ENCODE results near the gene PSMB8.

The PSMB8 gene

DNA sequence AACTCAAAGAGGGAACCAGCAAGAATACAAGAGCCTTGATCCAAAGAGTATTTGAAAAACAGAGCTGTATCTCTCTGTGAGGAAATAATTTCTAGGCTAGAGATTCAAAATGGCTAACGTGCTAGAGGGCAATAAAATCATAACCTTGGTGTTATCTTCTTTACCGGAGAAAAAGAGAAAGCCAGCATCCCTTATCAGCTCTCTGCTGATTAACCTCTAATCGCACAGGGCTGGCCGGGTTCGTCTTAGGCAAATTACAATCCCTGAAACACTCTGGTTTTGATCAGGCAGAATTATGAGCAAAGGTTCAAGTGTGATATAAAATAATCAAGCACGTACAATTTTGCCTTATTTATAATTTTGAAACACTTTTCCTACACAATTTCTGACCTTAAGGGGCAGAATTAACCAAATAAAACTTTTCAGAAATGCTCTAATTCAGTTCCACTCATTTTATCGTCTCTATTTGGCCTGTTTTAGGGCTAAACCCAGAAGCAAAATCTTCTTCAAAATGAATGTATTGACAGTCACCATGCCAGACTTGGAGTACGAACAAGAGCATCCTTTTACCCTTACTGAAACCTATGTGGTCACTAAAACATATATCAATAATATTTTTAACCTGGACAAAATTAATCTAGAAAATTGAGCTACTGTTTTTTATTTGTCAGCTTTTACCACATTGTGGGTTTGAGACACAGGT lies 23.9 kb upstream of the PSMB8 start:
- DNase-seq = peak in 1 of 2 experiments; percentile 33

DNA sequence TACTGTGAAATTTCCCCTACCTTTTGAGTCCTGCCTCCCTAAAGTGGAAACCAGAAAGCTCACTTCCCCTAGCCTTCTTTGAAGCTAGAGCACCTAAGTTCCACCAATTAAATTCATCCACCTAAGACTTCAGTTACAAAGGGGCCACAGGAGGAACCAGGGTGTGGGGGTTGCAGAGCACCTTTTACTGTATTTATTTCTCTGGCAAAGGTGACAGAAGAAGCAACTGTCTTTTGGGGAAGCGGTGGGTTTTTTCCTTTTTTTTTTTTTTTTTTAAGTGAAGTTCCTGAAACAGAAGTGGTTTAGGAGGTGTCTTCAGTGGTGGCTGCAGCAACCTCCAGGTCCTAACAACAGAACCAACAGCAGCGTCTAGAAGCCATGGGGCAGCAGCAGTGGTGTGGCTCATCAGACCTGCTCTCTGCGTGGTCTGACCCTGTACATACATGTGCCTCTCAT lies 23.2 kb upstream of the PSMB8 start:
- DNase-seq = no peak

More for the DNA sequence above, 23.9 kb upstream of the PSMB8 start:
- TF ChIP-seq POLR2A (IDR thresholded peaks at IDR 0.05; ENCODE audit: low read length) = no peak
- no peak for TF ChIP-seq GATA1 (IDR thresholded peaks at IDR 0.05; ENCODE audit: low read depth, low read length)

DNA sequence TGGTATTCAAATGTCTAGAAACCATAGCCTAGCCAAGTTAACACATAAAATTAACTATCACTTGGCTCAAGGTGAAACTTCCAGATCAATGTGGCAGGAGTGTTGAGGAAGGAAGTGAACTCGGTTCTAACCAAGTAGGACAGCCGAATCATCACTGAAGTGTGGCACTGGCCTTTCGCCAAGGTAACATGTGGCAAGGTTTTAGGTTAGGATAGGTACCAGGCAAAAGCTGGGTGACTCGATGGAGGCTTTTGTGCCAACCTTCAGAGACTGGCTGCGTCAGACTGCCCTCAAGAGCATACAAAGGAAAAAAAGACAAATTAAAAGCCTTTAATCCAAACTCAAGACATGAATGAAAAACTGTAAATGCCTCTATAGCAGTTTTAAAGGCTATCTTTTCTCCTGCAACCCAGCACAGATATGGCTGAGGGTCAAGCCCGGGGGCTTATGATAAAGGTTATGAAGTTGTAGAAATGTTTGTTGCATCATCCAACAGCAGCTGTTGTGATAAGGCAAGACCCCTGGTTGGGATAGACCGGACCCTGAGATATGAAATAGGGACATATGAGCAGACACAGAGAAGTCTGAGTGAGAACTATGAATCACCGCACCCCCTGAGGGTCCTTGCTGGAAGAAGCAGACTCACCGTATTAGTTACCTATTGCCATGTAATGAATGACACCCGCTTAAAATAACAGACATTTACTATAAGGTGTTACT lies 22.0 kb upstream of the PSMB8 start:
- no peak for DNase-seq
- TF ChIP-seq GATA1 (IDR thresholded peaks at IDR 0.05; ENCODE audit: low read depth, low read length) (no peak), POLR2A (IDR thresholded peaks at IDR 0.05; ENCODE audit: low read length) (no peak)

More for the DNA sequence above, 23.2 kb upstream of the PSMB8 start:
- no peak for TF ChIP-seq POLR2A (IDR thresholded peaks at IDR 0.05; ENCODE audit: low read length)

DNA sequence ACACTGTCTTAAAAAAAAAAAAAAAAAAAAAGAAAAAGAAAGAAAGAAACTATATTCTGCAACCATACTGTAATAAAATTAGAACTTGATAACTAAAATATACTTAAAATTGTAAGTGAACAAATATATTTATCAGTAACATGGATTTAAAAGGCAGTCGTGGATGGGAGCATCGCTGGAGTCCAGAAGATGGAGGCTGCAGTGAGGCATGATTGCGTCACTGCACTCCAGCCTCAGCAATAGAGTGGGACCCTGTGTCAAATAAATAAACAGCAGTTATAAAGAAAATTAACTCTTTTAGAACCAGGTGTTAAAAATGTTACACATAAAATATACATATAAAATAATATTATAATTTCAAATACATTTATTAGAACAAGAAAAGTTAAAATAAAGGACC lies 18.9 kb upstream of the PSMB8 start:
- TF ChIP-seq POLR2A (IDR thresholded peaks at IDR 0.05; ENCODE audit: low read length) (no peak), GATA1 (IDR thresholded peaks at IDR 0.05; ENCODE audit: low read depth, low read length) (no peak)
- no peak for DNase-seq

DNA sequence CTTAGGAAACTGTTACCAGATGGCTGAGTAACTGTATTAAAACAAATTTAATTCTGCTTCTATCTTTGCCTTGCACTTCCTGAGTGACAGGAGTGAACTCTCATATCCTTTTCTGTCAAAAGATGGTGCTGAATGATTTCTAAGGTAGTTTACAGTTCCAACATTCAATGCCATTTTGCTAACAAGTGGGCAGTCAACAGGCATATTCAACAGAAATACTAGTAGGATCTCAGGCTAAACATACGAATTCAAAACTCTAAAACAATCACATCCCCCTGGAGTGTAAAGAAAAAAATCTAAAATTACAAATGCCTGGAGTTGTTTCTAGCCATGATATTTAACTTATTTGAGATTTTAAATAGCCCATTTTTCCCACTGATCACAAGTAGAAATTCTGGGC lies 16.8 kb upstream of the PSMB8 start:
- TF ChIP-seq POLR2A (IDR thresholded peaks at IDR 0.05; ENCODE audit: low read length) (no peak), GATA1 (IDR thresholded peaks at IDR 0.05; ENCODE audit: low read depth, low read length) (no peak)
- no peak for DNase-seq

DNA sequence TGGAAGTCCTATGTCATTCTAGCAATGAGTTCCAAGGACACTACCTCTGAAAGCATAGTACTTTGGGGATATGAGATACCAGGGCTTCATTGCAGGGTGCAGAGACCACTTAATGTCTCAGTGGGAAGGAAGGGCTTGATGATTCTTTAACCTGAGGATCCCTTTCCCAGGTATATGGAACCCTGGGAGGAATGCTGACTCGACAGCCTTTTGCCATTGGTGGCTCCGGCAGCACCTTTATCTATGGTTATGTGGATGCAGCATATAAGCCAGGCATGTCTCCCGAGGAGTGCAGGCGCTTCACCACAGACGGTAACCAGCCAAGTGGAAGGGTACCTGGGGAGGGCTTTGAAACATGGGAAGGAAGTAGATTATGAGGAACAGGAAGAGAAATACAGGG lies 14.3 kb upstream of the PSMB8 start:
- DNase-seq = no peak
- no peak for TF ChIP-seq GATA1 (IDR thresholded peaks at IDR 0.05; ENCODE audit: low read depth, low read length)
- TF ChIP-seq POLR2A (IDR thresholded peaks at IDR 0.05; ENCODE audit: low read length) = no peak

DNA sequence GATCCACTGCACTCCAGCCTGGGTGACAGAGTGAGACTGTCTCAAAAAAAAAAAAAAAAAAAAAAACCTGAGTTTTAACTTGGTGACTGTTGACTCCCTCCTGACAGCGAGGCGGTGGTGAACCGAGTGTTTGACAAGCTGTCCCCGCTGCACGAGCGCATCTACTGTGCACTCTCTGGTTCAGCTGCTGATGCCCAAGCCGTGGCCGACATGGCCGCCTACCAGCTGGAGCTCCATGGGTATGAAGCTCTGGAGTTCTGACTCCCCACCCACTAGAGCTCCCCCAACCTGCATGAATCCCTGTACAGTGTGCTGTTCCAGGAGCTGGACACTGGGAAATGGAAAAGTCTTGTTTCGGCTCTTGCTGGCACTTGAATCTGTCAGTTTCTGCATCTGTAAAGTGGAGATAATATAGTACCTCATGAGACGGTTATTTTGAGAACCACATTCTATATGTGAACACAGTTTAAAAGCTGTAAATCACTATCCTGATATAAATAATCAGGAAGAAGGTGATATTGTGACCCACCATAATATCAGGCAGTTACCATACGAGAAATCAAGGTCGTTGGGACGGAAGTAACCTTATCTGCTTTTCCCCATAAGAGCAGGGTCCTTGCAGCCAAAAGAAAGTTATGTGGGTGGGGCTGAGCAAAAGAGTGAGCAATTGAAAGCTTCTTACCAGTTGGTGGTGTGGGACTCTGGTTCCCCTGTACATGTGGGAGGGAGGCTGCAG lies 13.5 kb upstream of the PSMB8 start:
- TF ChIP-seq POLR2A (IDR thresholded peaks at IDR 0.05; ENCODE audit: low read length) (no peak), GATA1 (IDR thresholded peaks at IDR 0.05; ENCODE audit: low read depth, low read length) (no peak)
- peak; percentile 15 to 43 for DNase-seq

DNA sequence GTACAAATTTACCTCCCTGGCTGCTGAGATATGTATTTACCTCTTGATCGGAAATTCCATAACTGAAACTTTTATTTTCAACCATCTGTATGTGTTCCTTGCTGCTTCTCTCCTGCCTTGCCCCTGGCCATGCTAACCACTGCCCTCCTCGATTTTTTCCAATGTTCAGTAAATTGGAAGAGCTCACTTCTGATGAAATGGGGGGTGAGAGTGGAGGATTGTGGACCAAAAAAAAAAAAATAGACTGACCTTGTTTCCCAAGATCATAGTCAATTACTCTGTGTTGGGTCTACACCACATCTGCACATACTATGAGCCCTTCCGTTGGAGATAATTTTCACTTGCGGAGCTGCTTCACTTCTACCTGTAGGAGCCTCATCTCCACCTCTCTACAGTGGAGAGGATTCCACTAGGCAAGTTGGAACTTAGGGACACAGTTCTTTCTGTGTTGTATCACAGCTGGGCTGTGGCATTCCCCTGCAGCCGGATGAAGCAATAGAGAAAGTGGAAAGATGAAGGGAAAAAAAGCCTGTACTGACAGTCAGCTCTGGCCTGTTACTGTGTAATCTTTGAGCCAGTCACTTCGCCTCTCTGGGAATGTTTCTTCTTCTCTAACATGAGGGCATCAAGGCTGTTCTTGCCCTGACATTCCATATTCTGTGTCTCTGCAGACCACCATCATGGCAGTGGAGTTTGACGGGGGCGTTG lies 11.8 kb upstream of the PSMB8 start:
- no peak for TF ChIP-seq GATA1 (IDR thresholded peaks at IDR 0.05; ENCODE audit: low read depth, low read length)
- no peak for TF ChIP-seq POLR2A (IDR thresholded peaks at IDR 0.05; ENCODE audit: low read length)
- DNase-seq = no peak

DNA sequence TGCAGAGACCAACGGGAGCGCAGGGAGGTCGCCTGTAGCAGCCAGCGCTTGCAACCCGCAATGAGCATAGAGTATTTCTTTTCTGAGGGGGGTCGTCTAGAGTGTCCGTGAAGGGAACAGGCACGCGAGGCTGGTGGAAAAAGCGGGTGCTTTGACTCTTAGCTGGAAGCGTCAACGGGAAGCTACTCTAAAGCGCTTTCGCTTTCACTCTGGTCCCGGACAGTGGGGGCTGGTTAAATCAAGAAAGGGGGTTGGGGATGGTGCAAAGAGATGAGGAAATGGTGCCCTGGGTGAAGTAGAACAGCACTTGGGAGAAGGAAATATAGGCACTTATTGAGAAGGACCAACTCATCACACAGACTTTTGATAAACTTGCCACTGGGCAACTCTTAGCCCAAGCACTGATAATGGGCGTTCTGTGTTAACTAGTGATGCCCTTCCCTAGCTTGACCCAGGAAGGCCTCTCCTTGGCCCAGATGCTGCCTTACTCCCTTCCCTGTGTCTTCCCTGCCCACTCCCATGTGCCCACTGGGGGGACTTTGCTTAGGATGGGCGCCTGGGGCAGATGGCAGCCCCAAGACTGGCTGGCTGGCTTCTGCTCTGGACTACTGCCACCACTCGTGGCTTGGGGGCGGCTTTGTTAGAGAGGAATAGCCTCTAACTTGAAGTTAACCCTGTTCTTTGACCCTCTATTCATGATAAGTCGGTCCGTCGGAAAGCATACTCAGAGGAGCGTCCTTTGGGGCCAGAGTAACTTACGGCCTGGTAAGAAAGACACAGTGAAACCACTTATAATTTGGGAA lies 10.7 kb upstream of the PSMB8 start:
- TF ChIP-seq GATA1 (IDR thresholded peaks at IDR 0.05; ENCODE audit: low read depth, low read length) (no peak), POLR2A (IDR thresholded peaks at IDR 0.05; ENCODE audit: low read length) (no peak)
- DNase-seq = peak; percentile 46 to 65

DNA sequence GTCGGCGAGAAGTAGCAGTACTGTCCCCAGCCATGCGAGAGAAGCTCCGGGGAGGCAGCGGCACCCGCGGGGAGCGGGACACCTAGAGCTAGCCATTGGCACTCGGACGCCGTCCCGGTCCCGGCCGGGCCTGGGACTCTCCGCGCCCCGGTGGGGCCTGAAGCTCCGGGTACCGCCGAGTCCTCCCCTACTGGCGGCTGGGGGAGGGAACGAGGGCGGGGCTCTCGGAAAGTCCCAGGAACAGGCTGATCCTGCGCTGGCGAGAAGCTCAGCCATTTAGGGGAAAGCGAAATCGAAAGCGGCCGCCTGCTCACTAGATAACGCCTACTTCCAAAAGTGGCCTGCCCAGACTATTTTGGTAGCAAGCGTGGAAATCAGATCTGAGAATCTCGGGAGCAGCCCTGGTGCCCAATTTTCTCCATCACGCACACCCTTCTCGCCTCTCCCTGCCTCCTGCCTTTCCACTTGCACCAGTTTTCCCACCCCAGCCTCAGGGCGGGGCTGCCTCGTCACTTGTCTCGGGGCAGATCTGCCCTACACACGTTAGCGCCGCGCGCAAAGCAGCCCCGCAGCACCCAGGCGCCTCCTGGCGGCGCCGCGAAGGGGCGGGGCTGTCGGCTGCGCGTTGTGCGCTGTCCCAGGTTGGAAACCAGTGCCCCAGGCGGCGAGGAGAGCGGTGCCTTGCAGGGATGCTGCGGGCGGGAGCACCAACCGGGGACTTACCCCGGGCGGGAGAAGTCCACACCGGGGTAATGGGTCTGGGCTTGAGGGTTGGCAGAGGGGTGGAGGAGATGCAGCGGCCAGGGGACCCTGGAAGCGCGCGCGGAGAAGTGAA lies 9.9 kb upstream of the PSMB8 start, which contains the start of the genes PSMB9 and TAP1:
Gene PSMB9, plus strand, starts transcription at position 652 of the 835 bp plus-strand sequence. Its CDS starts 38 bp downstream, at position 690.
Gene TAP1, minus strand, starts transcription at position 164 of the 835 bp plus-strand sequence. Its CDS starts 68 bp downstream, at position 96.
- peak; percentile 92 to 96 for DNase-seq
- TF ChIP-seq GATA1 (IDR thresholded peaks at IDR 0.05; ENCODE audit: low read depth, low read length) (no peak), POLR2A (IDR thresholded peaks at IDR 0.05; ENCODE audit: low read length) (peak; percentile 69)

DNA sequence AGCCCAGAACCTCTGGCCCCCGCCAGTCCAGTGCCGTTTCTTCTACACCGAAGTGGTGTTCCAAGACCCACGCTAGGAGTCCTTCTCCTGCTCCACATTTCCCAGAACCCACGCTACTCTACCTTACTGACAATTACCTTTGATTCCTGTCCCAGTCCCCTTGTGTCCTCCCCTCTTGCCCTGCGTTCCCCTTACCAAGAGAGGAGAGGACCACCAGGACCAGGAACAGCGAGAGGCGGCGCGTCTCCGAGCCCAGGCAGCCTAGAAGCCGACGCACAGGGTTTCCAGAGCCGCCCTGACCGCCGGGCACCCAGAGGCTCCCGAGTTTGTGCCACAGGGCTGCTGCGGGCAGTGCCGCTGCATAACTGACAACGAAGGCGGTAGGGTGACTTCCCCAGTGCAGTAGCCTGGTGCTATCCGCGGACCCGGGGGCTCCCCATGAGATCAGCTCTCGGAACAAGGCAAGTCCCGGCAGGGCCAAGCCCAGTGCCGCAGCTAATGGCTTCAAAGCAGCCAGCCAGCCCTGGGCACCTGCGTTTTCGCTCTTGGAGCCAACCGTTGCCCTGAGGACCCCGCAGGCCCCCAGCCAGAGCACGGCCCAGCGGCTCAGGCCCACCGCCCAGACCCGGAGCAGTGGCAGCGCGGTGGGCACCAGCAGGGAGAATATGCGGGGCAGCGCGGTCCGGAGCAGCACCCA lies 9.1 kb upstream of the PSMB8 start:
- TF ChIP-seq GATA1 (IDR thresholded peaks at IDR 0.05; ENCODE audit: low read depth, low read length) (no peak), POLR2A (IDR thresholded peaks at IDR 0.05; ENCODE audit: low read length) (no peak)
- peak; percentile 59 to 71 for DNase-seq

Measured in erythroblast (primary cell).